Neuronal stem cell (in vitro differentiated cells): ENCODE results near the gene ZNF529. TPM values are rescaled to one million over a fixed set of nuclear protein-coding genes. Genes with fewer than 3 reads are reported as not detected.

Experiments used
- DNase-seq: peaks from one replicate; pipeline ENCODE4 v3.0.0-alpha.2; 2013; ENCODE audit warnings: low spot score
- H2AFZ ChIP-seq: one replicate; pipeline ENCODE4 v1.6.1; 2013; ENCODE audit warnings: mild to moderate bottlenecking, low read length, inconsistent platforms
- H2AK5ac ChIP-seq: 2 replicates; pipeline ENCODE4 v1.6.1; 2013; ENCODE audit warnings: low read depth, mild to moderate bottlenecking, inconsistent platforms, low read length, moderate library complexity, mixed read lengths
- H2BK120ac ChIP-seq: 2 replicates; pipeline ENCODE4 v1.6.1; 2013; ENCODE audit warnings: low read depth, mild to moderate bottlenecking, inconsistent platforms, low read length, moderate library complexity, mixed read lengths
- H2BK12ac ChIP-seq: one replicate; pipeline ENCODE4 v1.6.1; 2013; ENCODE audit warnings: low read length, inconsistent platforms
- H2BK15ac ChIP-seq: 2 replicates; pipeline ENCODE4 v1.6.1; 2013; ENCODE audit warnings: mild to moderate bottlenecking, low read length, inconsistent platforms, mixed read lengths
- H2BK5ac ChIP-seq: one replicate; pipeline ENCODE4 v1.6.1; 2013; ENCODE audit warnings: inconsistent platforms, mild to moderate bottlenecking, low read length, moderate library complexity
- H3K14ac ChIP-seq: one replicate; pipeline ENCODE4 v1.6.1; 2013; ENCODE audit warnings: low read length, inconsistent platforms
- H3K18ac ChIP-seq: 2 replicates; pipeline ENCODE4 v1.6.1; 2013; ENCODE audit warnings: low read length, inconsistent platforms
- H3K23ac ChIP-seq: 2 replicates; pipeline ENCODE4 v1.6.1; 2013; ENCODE audit warnings: low read depth, mild to moderate bottlenecking, mixed read lengths, low read length, inconsistent platforms; ENCODE audit not compliant: poor library complexity
- H3K27ac ChIP-seq: replicated peaks from 3 replicates; pipeline ENCODE4 v1.5.1; 2013; ENCODE audit warnings: low read length, inconsistent platforms
- H3K27me3 ChIP-seq, 3 experiments: 2 replicates each; pipeline ENCODE4 v1.6.1; 2013; ENCODE audit warnings: low read length in 3 of 3, mild to moderate bottlenecking in 2 of 3, inconsistent platforms in 1 of 3, low read depth in 1 of 3, mixed read lengths in 1 of 3, moderate library complexity in 1 of 3; ENCODE audit not compliant: control insufficient read depth in 3 of 3, insufficient read depth in 3 of 3
- H3K36me3 ChIP-seq, 2 donors: replicated peaks in 1 of 2; 2 replicates each; pipeline ENCODE4 v1.6.1; 2013; ENCODE audit warnings: low read length in 2 of 2; ENCODE audit not compliant: control insufficient read depth in 2 of 2, insufficient read depth in 2 of 2
- H3K4ac ChIP-seq: 2 replicates; pipeline ENCODE4 v1.6.1; 2013; ENCODE audit warnings: inconsistent platforms, mild to moderate bottlenecking, low read length, moderate library complexity
- H3K4me1 ChIP-seq, 2 donors: 1 replicate in 1 of 2; 2 replicates in 1 of 2; pipeline ENCODE4 v1.6.1; 2013; ENCODE audit warnings: low read length in 2 of 2, low read depth in 1 of 2; ENCODE audit not compliant: control insufficient read depth in 2 of 2, insufficient read depth in 1 of 2
- H3K4me2 ChIP-seq: one replicate; pipeline ENCODE4 v1.6.1; 2013; ENCODE audit warnings: mild to moderate bottlenecking, low read length, inconsistent platforms; ENCODE audit not compliant: insufficient read depth, poor library complexity, severe bottlenecking
- H3K4me3 ChIP-seq, 2 donors: 2 replicates each; pipeline ENCODE4 v1.5.1; 2013; ENCODE audit warnings: low read length in 2 of 2, mild to moderate bottlenecking in 2 of 2, inconsistent platforms in 1 of 2, moderate library complexity in 1 of 2
- H3K79me1 ChIP-seq: one replicate; pipeline ENCODE4 v1.6.1; 2013; ENCODE audit warnings: low read depth, mild to moderate bottlenecking, inconsistent platforms, low read length, moderate library complexity
- H3K9ac ChIP-seq: one replicate; pipeline ENCODE4 v1.6.1; 2013; ENCODE audit warnings: mild to moderate bottlenecking, low read depth, low read length, inconsistent platforms; ENCODE audit not compliant: poor library complexity
- H3K9me3 ChIP-seq, 2 donors: replicated peaks in 1 of 2; 2 replicates each; pipeline versions ENCODE3 to v1.6.1; 2013; ENCODE audit warnings: low read length in 2 of 2, mild to moderate bottlenecking in 2 of 2, inconsistent platforms in 1 of 2, low read depth in 1 of 2, mixed read lengths in 1 of 2, moderate library complexity in 1 of 2; ENCODE audit not compliant: control insufficient read depth in 2 of 2, insufficient read depth in 1 of 2
- H4K8ac ChIP-seq: one replicate; pipeline ENCODE4 v1.6.1; 2013; ENCODE audit warnings: low read depth, mild to moderate bottlenecking, inconsistent platforms, low read length, moderate library complexity
- H4K91ac ChIP-seq: one replicate; pipeline ENCODE4 v1.6.1; 2013; ENCODE audit warnings: low read length, low read depth, mild to moderate bottlenecking, inconsistent platforms; ENCODE audit not compliant: poor library complexity
- WGBS, 2 donors: extraction: QIAGEN DNeasy Blood & Tissue Kit; methylation state at CpG; one replicate each; pipeline ENCODE4 v1.1.7; 2013; ENCODE audit warnings: missing lambda C conversion rate in 2 of 2, mixed read lengths in 1 of 2; ENCODE audit not compliant: insufficient read length in 2 of 2, insufficient replicate concordance in 1 of 2; ENCODE audit errors: extremely low coverage in 2 of 2; 5-methylcytosine and 5-hydroxymethylcytosine counted together
- polyA plus RNA-seq, 2 experiments: library from polyadenylated mRNA; stranded (reverse); fragments of 200-250 nt; gene quantifications; one replicate each; pipeline ENCODE4 v1.2.3, GENCODE V29; 2013

ZNF529 gene
- polyA plus RNA-seq (2013, experiment 1 of 2) = 16.0 TPM
- 16.6 TPM for polyA plus RNA-seq (2013, experiment 2 of 2)

DNA sequence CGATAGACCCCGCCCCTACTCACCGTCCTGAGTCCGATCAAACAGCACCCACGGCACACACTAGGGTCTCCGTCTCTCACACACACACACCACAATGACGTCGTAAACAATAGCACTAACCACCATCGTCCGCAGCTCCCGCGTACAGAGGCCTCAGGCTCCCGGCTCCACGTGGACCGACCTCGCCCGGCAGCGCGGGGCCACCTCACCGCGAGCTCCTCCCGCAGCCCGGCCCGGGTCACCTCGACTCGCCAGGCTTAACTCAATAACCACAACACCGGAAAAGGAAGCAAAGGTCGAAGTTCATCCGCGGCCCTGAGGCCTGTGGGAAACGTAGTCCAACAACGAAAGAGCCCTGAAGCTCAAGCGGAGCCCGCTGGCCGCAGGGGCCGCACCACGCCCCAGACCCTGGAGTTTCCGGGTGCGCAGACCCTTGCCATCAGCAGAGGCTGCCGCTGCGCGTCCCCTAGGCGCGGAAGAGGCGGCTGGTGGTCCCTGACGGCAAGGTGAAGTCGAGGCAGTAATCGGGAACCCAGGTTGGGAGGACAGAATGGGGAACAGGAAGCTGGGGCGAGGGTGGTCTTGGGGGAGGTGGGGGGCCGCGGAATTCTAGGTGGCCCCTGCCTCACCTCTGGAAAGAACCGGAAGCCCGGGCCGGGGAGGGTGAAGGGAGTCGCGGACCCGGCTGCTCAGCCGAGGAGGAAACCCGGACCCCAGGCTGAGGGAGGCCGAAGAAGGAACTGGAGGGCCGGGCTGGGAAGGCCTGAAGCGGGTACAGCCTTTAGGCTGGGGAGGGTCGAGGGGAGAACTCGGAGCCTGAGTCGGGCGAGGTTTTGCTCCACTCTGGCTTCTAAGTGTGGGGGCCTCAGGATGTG is at the start of gene ZNF529:
ZNF529 (minus strand) TSS at position 273 of the 875 bp plus-strand sequence. CDS start 946 bp downstream, outside the sequence.
- Histone ChIP-seq H2BK120ac (no peak within 1 kb of the TSS), H3K4me3 (peak within 1 kb of the TSS; percentile 71 to 99), H3K23ac (peak within 1 kb of the TSS; percentile 32), H3K79me1 (peaks cover 4% of the 10 kb centered on the region), H2BK15ac (no peak within 1 kb of the TSS), H3K14ac (peak within 1 kb of the TSS; percentile 71), H3K9me3 (peaks cover 0 to 60% of the 10 kb centered on the region in 2 donors), H3K27ac (peak within 1 kb of the TSS; percentile 64), H2AK5ac (peak within 1 kb of the TSS; percentile 81), H2BK12ac (no peak within 1 kb of the TSS), H3K4me1 (peaks cover 3 to 6% of the 10 kb centered on the region in 2 donors), H4K91ac (no peak within 1 kb of the TSS), H4K8ac (no peak within 1 kb of the TSS), H2BK5ac (peak within 1 kb of the TSS; percentile 93), H3K27me3 (no peaks in the 10 kb centered on the region), H3K18ac (peak within 1 kb of the TSS; percentile 95), H3K36me3 (peaks cover 10 to 63% of the 10 kb centered on the region in 2 donors), H3K4me2 (peak within 1 kb of the TSS; percentile 80), H3K4ac (no peak within 1 kb of the TSS), H3K9ac (peak within 1 kb of the TSS; percentile 96), H2AFZ (peak within 1 kb of the TSS; percentile 96)
- no CpG with 5 or more reads among the region's 66 CpGs for WGBS, 2 donors
- DNase-seq = peak; percentile 94

GRCh38 chr19:36605877-36606478 is 32.9 kb upstream of the ZNF529 start:
- no peak overlapping the region for H2BK15ac ChIP-seq
- no peak overlapping the region for H3K23ac ChIP-seq
- H4K91ac ChIP-seq = no peak overlapping the region
- H3K4ac ChIP-seq = no peak overlapping the region
- H4K8ac ChIP-seq = no peak overlapping the region
- H3K18ac ChIP-seq = no peak overlapping the region
- no CpG with 5 or more reads among the region's 1 CpG for WGBS, 2 donors
- H3K79me1 ChIP-seq = peaks cover 3% of the 10 kb centered on the region
- peak; percentile 0 for DNase-seq
- H2BK120ac ChIP-seq = no peak overlapping the region
- H2AFZ ChIP-seq = peak overlapping the region; percentile 99
- H3K9ac ChIP-seq = no peak overlapping the region
- H3K9me3 ChIP-seq = peaks cover 0 to 47% of the 10 kb centered on the region in 2 donors
- H3K27ac ChIP-seq = no peak overlapping the region
- H2BK12ac ChIP-seq = no peak overlapping the region
- peaks cover 3 to 10% of the 10 kb centered on the region in 2 donors for H3K4me1 ChIP-seq
- H3K36me3 ChIP-seq = peaks cover 6 to 46% of the 10 kb centered on the region in 2 donors
- H3K4me3 ChIP-seq = peak overlapping the region; percentile 91 to 99
- H3K4me2 ChIP-seq = peak overlapping the region; percentile 80
- H3K27me3 ChIP-seq = no peaks in the 10 kb centered on the region
- no peak overlapping the region for H3K14ac ChIP-seq
- no peak overlapping the region for H2AK5ac ChIP-seq
- H2BK5ac ChIP-seq = no peak overlapping the region

GRCh38 chr19:36605101-36605876 is 32.2 kb upstream of the ZNF529 start, which contains the start of gene ZNF382:
Gene ZNF382 (plus strand): TSS chr19:36605313. CDS start chr19:36609915, 4,602 bp downstream.
- Histone ChIP-seq H2BK15ac (no peak within 1 kb of the TSS), H2BK120ac (no peak within 1 kb of the TSS), H3K27me3 (no peaks in the 10 kb centered on the region), H3K4me1 (peaks cover 3 to 10% of the 10 kb centered on the region in 2 donors), H3K4me3 (peak within 1 kb of the TSS; percentile 91 to 99), H3K18ac (peak within 1 kb of the TSS; percentile 94), H3K27ac (no peak within 1 kb of the TSS), H3K4ac (no peak within 1 kb of the TSS), H3K79me1 (peaks cover 3% of the 10 kb centered on the region), H3K36me3 (peaks cover 3 to 39% of the 10 kb centered on the region in 2 donors), H2AFZ (peak within 1 kb of the TSS; percentile 99), H3K9ac (peak within 1 kb of the TSS; percentile 89), H3K14ac (no peak within 1 kb of the TSS), H3K4me2 (peak within 1 kb of the TSS; percentile 80), H4K8ac (no peak within 1 kb of the TSS), H3K23ac (no peak within 1 kb of the TSS), H4K91ac (no peak within 1 kb of the TSS), H2BK5ac (no peak within 1 kb of the TSS), H2AK5ac (peak within 1 kb of the TSS; percentile 27), H2BK12ac (no peak within 1 kb of the TSS), H3K9me3 (peaks cover 0 to 46% of the 10 kb centered on the region in 2 donors)
- no CpG with 5 or more reads among the region's 73 CpGs for WGBS, 2 donors
- peak; percentile 60 for DNase-seq
